ENCODE measurements around the gene TMC7.
A peak's percentile ranks its signal among the peaks of the same experiment; 100 is the strongest.
"Not testable (repeated sequence)": the region's sequence is repeated elsewhere in the genome, so short reads cannot be mapped to it uniquely, and the experiment has no call there.

TMC7 gene

GRCh38 chr16:18983565-18984434, at the start of gene TMC7:
Gene TMC7 (plus strand): TSS chr16:18983934. CDS start chr16:18984064, 130 bp downstream.
- DNase-seq = peak; percentile 96

- no peak for DNase-seq
These were observed 46.9 kb upstream of the TMC7 start for GRCh38 chr16:18936727-18937340.

- no peak for DNase-seq
These were observed 46.3 kb upstream of the TMC7 start for GRCh38 chr16:18937390-18937789.

- DNase-seq = no peak
These were observed 44.7 kb upstream of the TMC7 start for GRCh38 chr16:18938986-18939385.

- DNase-seq = no peak
These were observed 42.3 kb upstream of the TMC7 start for GRCh38 chr16:18941471-18941870.

GRCh38 chr16:18942061-18942460, 41.7 kb upstream of the TMC7 start:
- DNase-seq = no peak

- DNase-seq = no peak
These were observed 40.3 kb upstream of the TMC7 start for GRCh38 chr16:18943414-18943813.

- no peak for DNase-seq
These were observed 38.5 kb upstream of the TMC7 start for GRCh38 chr16:18945233-18945632.

- DNase-seq = no peak
These were observed 35.2 kb upstream of the TMC7 start for GRCh38 chr16:18948372-18949020.

GRCh38 chr16:18950469-18951185, 33.1 kb upstream of the TMC7 start:
- DNase-seq = no peak

- DNase-seq = no peak
These were observed 30.2 kb upstream of the TMC7 start for GRCh38 chr16:18953547-18953946.

GRCh38 chr16:18955874-18956580, 27.7 kb upstream of the TMC7 start:
- peak; percentile 82 for DNase-seq

GRCh38 chr16:18956658-18957241, 27.0 kb upstream of the TMC7 start:
- not testable (repeated sequence) for DNase-seq

GRCh38 chr16:18958621-18959029, 25.1 kb upstream of the TMC7 start:
- no peak for DNase-seq

- DNase-seq = no peak
These were observed 24.7 kb upstream of the TMC7 start for GRCh38 chr16:18959031-18959505.

GRCh38 chr16:18965555-18965954, 18.2 kb upstream of the TMC7 start:
- DNase-seq = no peak

- DNase-seq = no peak
These were observed 16.9 kb upstream of the TMC7 start for GRCh38 chr16:18966791-18967190.

- peak; percentile 92 for DNase-seq
These were observed 14.5 kb upstream of the TMC7 start for GRCh38 chr16:18969050-18969854.

- no peak for DNase-seq
These were observed 13.9 kb upstream of the TMC7 start for GRCh38 chr16:18969855-18970240.

- DNase-seq = no peak
These were observed 8.6 kb upstream of the TMC7 start for GRCh38 chr16:18975109-18975508.

- peak; percentile 82 for DNase-seq
These were observed 3.8 kb upstream of the TMC7 start for GRCh38 chr16:18979936-18980335.

Measured in NCI-H510A treated with DMSO at 0.1 percent for 48 hours (cell line).